Measurements from ENCODE around the gene RHBDD3. TPM values are rescaled to one million over a fixed set of nuclear protein-coding genes. Genes with fewer than 3 reads are reported as not detected.

The RHBDD3 gene
- total RNA-seq, 2 donors from 2014 or later, result 13.4 to 19.7 TPM

- intact Hi-C loops (cut with DNase I, micrococcal nuclease), result no loop called here
- DNase-seq (no peak), ATAC-seq (peak; percentile 88)
Measured at GRCh38 chr22:29275819-29276565, 8.2 kb upstream of the RHBDD3 start.

DNA sequence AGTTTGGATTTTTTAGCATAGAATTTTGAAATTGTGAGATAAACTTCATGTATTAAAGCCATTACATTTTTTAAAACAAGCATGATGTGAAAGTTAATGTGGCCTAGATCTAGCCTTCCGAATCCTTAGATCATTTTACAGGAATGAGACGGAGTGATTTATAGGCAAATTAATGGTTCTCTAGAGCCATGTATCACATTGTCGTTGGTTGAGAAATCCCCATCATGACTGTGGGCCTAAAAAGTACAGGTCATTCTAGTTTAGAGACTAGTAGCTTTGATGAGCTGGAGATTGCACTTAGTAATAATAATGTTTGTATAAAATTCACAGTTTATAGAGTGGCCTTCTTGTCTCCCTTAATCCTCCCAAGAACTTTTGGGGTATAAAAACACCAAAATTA lies 7.4 kb upstream of the RHBDD3 start:
- no peak for ATAC-seq
- intact Hi-C loops (cut with DNase I, micrococcal nuclease), result no loop called here
- DNase-seq, result no peak

DNA sequence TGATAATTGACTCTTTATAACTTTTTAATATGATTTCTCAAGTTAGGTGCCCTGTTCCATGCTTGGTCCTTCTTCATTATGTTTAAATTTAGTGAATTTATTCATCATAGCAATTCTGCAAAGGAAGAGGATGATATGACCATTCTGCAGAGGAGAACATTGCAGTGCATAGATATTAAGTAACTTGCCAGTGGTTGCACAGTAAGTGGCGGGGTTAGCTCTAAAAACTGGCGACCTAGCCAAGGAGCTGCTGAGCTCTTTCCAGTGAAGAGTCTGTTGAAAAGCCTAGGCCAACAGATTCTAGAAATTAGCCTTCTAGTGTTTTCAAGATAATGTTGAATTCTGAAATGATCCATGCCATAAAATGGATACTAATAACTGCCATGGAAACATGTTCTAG lies 4.8 kb upstream of the RHBDD3 start:
- no peak for ATAC-seq
- DNase-seq, result no peak
- intact Hi-C loops (cut with DNase I, micrococcal nuclease), result no loop called here

DNA sequence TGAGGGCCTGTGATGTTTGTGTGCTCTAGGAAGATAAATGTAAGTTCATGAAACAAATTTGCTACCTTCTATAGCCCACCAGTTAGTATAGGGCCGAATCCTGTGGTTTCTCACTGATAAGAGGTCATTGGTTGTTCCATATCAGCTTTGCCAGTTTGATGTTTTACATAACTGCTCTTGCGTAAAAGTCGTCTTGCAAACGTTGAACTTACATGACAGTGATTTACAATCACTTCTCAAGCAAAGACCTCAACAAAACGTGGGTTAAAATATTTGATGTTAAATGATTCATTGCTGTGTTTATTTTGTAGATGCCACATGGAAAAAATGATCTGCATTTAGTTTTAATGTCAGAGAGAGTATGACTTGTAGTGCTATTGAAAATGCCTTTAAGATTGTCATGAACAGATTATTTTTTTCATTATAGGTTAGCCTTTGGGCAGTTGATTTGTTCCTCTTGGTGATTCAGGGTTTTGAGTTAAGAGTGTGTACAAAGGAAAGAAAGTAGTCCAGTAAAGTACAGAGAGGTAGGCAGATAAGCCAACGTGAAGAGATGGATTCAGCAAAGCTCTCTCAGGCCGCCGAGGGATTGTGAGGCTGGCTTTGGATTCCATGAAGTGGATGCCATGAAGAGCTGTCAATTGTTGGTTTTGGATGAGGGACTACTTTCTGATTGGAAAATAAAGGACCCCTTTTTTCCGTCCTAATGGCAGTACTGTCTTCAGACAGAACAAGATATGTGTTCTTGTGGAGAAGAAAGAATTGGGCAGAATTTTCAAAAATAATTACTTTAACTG lies 2.9 kb upstream of the RHBDD3 start:
- no peak for ATAC-seq
- no peak for DNase-seq
- intact Hi-C loops (cut with DNase I, micrococcal nuclease), result no loop called here

DNA sequence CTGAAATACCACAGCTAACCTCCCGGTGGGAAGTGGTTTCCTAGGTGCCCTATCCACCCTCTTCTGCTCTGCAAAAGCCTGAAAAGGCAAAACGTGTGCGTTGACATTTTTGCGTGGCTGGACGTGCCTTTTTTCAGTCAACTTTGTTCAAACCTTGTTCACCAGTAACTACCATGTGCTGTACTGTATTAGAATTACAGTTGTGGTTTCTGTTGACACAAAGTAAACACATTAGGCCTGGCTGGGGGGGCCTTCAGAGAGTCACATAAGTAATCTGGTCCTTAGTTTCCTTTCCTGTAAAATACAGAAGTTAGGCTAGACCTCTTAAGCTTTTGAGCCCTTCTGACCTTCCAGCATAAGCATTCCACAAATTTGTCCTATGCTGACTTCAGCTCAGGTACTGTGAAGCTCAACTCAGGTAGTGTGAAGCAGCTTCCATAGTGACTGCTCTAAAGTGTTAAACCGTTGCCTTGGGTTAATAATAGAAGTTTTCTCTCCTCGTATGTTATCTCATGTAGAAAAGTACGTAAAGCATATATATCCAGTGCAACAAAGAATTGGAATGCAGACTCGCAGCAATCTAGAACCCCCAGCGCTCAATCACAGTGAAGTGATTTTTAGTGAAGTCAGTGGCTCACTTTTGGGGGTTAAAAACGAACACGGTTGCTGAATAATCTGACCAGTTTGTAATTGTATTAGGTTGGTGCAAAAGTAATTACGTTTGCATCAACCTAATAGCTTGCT lies 2.1 kb upstream of the RHBDD3 start:
- intact Hi-C loops (cut with DNase I, micrococcal nuclease), result no loop called here
- DNase-seq (peak in 1 of 2 donors; percentile 31), ATAC-seq (no peak)

GRCh38 chr22:29269230-29269604 lies 1.4 kb upstream of the RHBDD3 start:
- no peak for ATAC-seq

DNA sequence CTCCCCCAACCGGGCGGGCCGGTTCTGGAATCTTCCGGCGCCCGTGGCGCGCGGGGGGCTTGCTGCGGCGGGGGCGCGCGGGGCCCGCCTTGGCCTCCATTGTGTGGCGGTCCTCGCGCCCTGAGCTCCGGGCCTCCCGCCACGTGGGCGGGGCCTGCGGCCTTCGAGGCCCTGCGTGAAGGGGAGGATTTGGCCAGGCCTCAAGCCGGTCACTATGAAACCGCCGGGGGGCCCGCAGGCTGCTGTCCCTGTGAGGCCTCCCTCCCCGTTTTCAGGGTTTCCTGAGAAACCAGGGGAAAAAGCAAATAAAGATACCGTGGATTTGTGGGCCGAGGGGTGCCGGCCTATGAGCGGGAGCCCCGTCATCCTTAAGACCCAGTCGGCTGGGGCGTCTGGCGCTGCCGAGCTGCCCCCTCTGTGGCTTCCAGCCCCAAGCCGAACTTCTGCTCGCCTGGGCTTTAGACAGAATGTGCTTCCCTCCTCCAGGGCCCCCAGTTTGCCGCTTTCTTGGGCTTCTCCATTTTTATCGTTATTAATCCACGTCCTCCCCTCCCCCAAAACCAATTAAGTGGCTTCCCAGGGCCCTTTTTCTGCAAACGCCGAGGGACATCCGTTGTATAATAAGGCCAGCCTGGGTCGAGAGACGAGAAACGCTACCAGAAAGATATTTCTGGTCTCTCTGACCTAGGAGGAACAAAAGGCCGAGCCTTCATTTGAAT lies 889 bp upstream of the RHBDD3 start:
- peak; percentile 55 to 68 for DNase-seq
- intact Hi-C loops (cut with DNase I, micrococcal nuclease), result no loop called here
- peak; percentile 49 for ATAC-seq

More at GRCh38 chr22:29269230-29269604, 1.4 kb upstream of the RHBDD3 start:
- DNase-seq, result no peak
- intact Hi-C loops (cut with DNase I, micrococcal nuclease), result no loop called here

DNA sequence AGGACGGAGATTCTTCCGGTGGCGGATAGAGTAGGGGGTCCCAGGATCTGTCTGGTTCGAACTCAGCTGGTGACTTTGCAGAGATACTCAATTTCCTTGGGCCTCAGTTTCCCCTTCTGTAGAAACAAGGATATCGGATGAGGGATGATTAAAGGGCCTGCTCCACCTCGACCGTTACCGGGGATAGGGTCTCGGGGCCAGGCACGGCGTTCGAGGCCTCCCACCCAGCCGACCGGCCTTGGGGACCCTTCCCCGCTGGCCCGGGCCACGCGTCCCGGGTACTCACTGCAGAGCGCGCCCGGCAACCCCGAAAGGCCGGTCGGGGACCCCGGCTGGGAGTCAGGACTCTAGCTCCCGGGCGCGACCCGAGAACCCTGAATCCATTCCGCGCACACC lies 321 bp downstream of the RHBDD3 start:
- ATAC-seq (no peak), DNase-seq (no peak)
- intact Hi-C loops (cut with DNase I, micrococcal nuclease), result no loop called here

DNA sequence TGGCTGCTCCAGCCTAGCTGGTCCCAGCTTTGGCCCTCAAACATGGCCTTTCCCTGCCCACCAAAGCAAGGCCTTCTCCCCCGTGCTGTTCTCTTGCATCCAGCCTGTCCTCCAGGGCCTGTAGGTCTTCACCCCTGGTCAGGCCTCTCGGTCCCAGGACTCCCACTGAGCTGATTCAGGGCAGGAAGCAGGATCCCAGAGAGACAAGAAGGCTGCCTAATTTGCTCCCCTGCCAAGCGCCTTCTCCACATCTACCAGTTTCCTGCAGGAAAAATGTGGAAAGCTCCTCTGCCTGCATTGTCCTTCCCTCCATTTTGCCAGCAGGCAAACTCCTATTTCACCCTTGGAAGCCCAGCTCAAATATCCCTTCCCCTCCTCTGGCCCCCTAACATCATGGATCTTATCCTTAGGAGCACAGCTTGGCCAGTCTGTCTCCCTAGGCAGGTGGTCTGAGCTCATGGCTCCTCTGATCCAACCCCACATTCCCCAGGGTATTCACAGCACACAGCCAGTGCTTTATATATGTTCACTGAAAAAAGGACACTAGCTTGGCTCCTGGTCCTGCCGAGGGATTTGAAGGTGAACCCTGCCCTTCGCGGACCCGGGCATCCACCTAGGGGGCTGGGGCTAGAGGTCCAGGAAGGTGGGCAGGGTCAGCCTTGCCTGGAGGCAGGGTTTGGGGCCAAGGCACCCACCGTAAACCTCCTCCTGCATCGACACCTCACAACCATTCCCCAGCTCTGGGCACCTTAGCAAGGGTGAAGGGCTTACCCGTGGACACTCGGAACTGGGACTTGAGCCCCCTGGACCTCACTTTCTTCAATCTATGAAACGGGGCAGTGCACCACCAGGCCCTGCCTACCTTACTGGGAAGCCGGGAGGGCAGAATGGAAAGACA lies 968 bp downstream of the RHBDD3 start:
- DNase-seq (peak in 1 of 2 donors; percentile 24), ATAC-seq (no peak)
- intact Hi-C loops (cut with DNase I, micrococcal nuclease), result no loop called here

GRCh38 chr22:29265929-29266328 lies 1.9 kb downstream of the RHBDD3 start:
- DNase-seq, result no peak
- intact Hi-C loops (cut with DNase I, micrococcal nuclease), result no loop called here
- no peak for ATAC-seq

- DNase-seq, result no peak
- ATAC-seq, result no peak
- intact Hi-C loops (cut with DNase I, micrococcal nuclease), result no loop called here
Measured at GRCh38 chr22:29265305-29265704, 2.5 kb downstream of the RHBDD3 start.

DNA sequence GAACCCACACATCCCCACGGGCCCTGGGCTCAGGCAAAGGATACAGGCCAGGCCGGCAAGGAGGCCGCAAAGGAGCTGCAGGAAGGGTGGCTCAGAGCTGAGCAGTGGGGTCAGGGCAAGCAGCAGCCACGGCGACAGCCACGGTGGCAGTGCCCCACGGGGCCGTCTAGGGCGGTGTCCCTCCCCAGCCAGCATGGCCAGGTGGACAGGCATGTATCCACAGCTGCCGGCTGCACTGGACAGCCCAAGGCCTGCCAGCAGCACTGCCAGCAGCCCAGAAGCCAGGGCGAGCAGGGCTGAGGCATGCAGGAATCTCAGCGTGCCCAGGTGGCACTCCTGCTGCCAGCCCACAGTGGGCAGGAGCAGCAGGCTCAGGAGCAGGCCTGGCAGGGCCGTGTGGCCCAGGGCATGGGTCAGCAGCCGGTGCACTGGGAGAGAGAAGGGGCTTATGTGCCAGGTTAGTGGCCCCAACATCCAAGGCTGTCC lies 3.9 kb downstream of the RHBDD3 start:
- intact Hi-C loops (cut with DNase I, micrococcal nuclease), result no loop called here
- no peak for ATAC-seq
- DNase-seq, result no peak

GRCh38 chr22:29260601-29261315 lies 7.0 kb downstream of the RHBDD3 start:
- intact Hi-C loops (cut with DNase I, micrococcal nuclease), result no loop called here
- peak; percentile 44 for ATAC-seq

DNA sequence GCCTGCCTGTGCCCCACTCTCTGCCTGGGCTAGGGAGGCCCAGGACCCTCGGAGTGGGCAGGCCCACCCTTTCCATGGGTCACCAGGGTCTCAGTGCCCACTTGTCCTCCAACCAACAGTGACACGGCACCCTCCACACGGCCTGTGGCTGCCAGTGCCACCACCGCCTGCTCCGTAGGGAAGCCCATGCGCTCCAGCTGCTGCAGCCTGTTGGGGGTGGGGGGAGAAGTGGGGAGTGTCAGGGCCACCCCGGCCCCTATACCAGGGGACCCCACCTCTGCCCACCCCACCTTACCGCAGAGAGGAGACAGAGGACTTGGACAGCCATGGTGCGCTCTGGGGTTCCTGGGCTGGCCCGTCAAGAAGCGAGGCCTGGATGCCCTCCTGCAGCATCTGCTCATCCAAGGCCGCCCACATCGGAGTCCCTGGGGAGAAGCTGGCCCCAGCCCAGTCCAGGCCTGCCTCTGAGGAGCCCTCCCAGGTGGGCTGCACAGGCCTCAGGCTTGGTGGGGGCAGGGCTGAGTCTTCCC lies 7.7 kb downstream of the RHBDD3 start:
- intact Hi-C loops (cut with DNase I, micrococcal nuclease), result no loop called here

More at GRCh38 chr22:29260601-29261315, 7.0 kb downstream of the RHBDD3 start:
- no peak for DNase-seq

GRCh38 chr22:29259253-29259899 lies 8.4 kb downstream of the RHBDD3 start:
- DNase-seq, result no peak
- ATAC-seq, result no peak
- intact Hi-C loops (cut with DNase I, micrococcal nuclease), result no loop called here

More for the DNA sequence above, 7.7 kb downstream of the RHBDD3 start:
- no peak for DNase-seq
- no peak for ATAC-seq

DNA sequence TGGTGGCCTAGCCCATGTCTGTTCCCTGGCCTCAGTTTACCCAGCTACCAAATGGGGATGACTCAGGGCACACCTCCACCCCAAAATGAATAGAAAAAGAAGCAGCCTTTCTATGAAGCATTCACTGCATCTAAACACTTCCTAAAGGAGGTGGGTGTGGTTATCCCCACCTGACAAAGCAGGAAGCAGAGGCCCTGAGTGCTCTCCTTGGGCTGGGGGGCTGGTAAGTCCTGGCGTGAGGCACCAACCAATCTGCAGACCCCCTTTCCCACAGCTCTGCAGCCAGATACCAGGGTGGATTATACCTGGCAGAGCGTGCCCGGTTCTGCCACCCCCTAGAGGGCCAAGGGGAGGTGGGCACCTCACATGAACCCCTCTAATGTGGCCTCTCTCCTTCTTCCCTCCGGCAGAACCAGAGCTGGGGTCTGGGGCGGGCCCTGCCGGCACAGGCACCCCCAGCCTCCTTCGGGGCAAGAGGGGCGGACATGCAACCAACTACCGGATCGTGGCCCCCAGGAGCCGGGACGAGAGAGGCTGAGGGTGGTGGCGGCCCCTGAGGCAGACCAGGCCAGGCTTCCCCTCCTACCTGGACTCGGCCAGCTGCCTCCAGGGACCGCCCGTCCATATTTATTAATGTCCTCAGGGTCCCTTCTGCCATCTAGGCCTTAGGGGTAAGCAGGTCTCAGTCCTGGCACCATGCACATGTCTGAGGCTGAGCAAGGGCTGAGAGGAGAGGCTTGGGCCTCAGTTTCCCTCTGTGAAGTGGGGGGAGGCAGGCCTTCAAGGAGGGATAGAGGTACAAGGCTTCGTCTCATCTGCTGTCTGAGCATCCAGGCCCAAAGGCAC lies 9.2 kb downstream of the RHBDD3 start:
- intact Hi-C loops (cut with DNase I, micrococcal nuclease), result no loop called here
- DNase-seq (no peak), ATAC-seq (no peak)

All from left colon (tissue), 2 donors.